Breast epithelium (tissue), 4 donors: Measurements from ENCODE around the gene RNF113B. TPM values are rescaled to one million over a fixed set of nuclear protein-coding genes. Genes with fewer than 3 reads are reported as not detected.
A peak's percentile ranks its signal among the peaks of the same experiment; 100 is the strongest.

Source experiments
- DNase-seq, 2 donors: peaks; one replicate each; pipeline ENCODE4 v3.0.0-alpha.2; 2019; ENCODE audit warnings: low spot score in 2 of 2
- H3K27ac ChIP-seq, 2 donors: fragments of 200-600 bp; sonication (generic) in 1 of 2; one replicate each; pipeline ENCODE4 v1.5.1; 2016 to 2019; ENCODE audit warnings: mild to moderate bottlenecking in 1 of 2
- H3K27me3 ChIP-seq, 2 donors: fragments of 200-600 bp; sonication (generic) in 1 of 2; one replicate each; pipeline versions ENCODE4 v1.5.1 to v1.6.0; 2017 to 2019; ENCODE audit warnings: control low read depth in 1 of 2, mild to moderate bottlenecking in 1 of 2
- H3K36me3 ChIP-seq: fragments of 200-600 bp; one replicate; pipeline ENCODE4 v1.5.1; 2019
- H3K4me1 ChIP-seq, 2 donors: fragments of 200-600 bp; sonication (generic); one replicate each; pipeline ENCODE4 v1.5.1; 2016 to 2019; ENCODE audit warnings: control low read depth in 1 of 2
- H3K4me3 ChIP-seq, 3 donors: fragments of 200-600 bp; sonication (generic); 1 replicate in 2 of 3; 2 replicates in 1 of 3; pipeline ENCODE4 v1.5.1; 2016 to 2019; ENCODE audit warnings: mild to moderate bottlenecking in 3 of 3, moderate library complexity in 2 of 3
- H3K9me3 ChIP-seq, 2 donors: fragments of 200-600 bp; sonication (generic) in 1 of 2; one replicate each; pipeline ENCODE4 v1.5.1; 2016 to 2019; ENCODE audit warnings: control low read depth in 1 of 2
- POLR2A ChIP-seq: fragments of 450-650 bp; IDR thresholded peaks from one replicate; pipeline ENCODE4 v1.6.1; 2016; ENCODE audit warnings: antibody characterized with exemption, mild to moderate bottlenecking, moderate library complexity
- POLR2AphosphoS5 ChIP-seq, 3 donors: sonication (generic); formaldehyde crosslinking; IDR thresholded peaks; one replicate each; pipeline ENCODE4 v1.6.1; 2017; ENCODE audit warnings: antibody characterized with exemption in 3 of 3
- intact Hi-C: fragments of 100-400 bp; cut with DNase I; formaldehyde crosslinking; loops from one replicate; pipeline ENCODE4 v1.15.1; 2023; ENCODE audit warnings: low total_unique reads
- total RNA-seq, 3 donors: library from RNA; depleted of rRNA; stranded (reverse); fragments of >200 nt; gene quantifications; one replicate each; pipeline ENCODE4 v1.1.0, GENCODE V29; 2016
- TF ChIP-seq, protein P1 (sequence below), 3 donors: fragments of 450-650 bp; IDR thresholded peaks; one replicate each; pipeline ENCODE4 v1.5.1; 2016 to 2017; ENCODE audit warnings: antibody characterized with exemption in 3 of 3, mild to moderate bottlenecking in 3 of 3, moderate library complexity in 3 of 3

RNF113B gene
- total RNA-seq, 3 donors from 2014 or later = not detected

DNA sequence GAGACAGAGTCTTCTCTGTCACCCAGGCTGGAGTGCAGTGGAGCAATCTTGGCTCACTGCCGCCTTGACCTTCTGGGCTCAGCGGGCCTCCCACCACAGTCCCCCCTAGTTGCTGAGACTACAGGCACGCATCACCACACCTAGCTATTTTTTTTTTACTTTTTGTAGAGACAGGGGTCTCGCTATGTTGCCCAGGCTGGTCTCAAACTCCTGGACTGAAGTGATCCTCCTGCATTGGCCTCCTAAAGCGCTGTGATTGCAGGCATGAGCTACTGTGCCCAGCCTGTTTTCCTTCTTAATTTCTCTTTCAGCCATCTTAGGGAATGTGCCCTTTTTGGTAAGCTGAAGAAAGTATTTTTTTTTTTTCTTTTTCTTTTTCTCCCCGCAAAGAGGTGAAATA, 42.6 kb upstream of the RNF113B start:
- no peaks in the 10 kb centered on the region for H3K27me3 ChIP-seq
- no peaks in the 10 kb centered on the region for H3K36me3 ChIP-seq
- intact Hi-C loops = no loop called here
- no peak for DNase-seq
- no peak overlapping the region for H3K27ac ChIP-seq
- TF ChIP-seq, protein P1, sequence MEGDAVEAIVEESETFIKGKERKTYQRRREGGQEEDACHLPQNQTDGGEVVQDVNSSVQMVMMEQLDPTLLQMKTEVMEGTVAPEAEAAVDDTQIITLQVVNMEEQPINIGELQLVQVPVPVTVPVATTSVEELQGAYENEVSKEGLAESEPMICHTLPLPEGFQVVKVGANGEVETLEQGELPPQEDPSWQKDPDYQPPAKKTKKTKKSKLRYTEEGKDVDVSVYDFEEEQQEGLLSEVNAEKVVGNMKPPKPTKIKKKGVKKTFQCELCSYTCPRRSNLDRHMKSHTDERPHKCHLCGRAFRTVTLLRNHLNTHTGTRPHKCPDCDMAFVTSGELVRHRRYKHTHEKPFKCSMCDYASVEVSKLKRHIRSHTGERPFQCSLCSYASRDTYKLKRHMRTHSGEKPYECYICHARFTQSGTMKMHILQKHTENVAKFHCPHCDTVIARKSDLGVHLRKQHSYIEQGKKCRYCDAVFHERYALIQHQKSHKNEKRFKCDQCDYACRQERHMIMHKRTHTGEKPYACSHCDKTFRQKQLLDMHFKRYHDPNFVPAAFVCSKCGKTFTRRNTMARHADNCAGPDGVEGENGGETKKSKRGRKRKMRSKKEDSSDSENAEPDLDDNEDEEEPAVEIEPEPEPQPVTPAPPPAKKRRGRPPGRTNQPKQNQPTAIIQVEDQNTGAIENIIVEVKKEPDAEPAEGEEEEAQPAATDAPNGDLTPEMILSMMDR (IDR thresholded peaks at IDR 0.05) = no peak
- TF ChIP-seq POLR2AphosphoS5 (IDR thresholded peaks at IDR 0.05) (no peak), POLR2A (no peak)
- peaks cover 0 to 11% of the 10 kb centered on the region in 2 donors for H3K4me1 ChIP-seq
- no peaks in the 10 kb centered on the region for H3K9me3 ChIP-seq
- H3K4me3 ChIP-seq = no peak overlapping the region

DNA sequence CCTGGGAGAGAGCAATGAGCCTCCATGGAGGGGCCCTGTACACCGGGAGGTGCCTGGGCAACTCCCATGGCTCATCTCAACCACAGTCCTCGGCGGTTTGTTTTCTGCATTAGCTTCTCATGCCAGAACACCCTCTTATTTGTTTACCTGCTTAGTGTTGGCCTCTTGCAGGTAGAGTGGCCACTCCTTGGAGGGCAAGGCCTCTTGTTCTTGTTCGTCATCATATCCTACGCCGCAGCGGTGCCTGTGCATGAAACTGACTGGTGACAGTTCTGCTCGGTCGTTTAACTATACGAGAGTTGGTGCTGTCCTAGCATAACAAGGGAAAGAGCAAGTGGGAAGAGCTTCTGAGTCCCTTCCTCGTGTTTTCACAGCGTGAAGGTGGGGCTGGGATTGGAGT, 40.5 kb upstream of the RNF113B start:
- Histone ChIP-seq H3K4me3 (no peak overlapping the region), H3K27ac (peak overlapping the region in 1 of 2 donors; percentile 7), H3K27me3 (no peaks in the 10 kb centered on the region), H3K36me3 (no peaks in the 10 kb centered on the region), H3K4me1 (peaks cover 6 to 15% of the 10 kb centered on the region in 2 donors), H3K9me3 (no peaks in the 10 kb centered on the region)
- intact Hi-C loops = no loop called here
- TF ChIP-seq, protein P1 (IDR thresholded peaks at IDR 0.05) = no peak
- TF ChIP-seq POLR2AphosphoS5 (IDR thresholded peaks at IDR 0.05) (no peak), POLR2A (no peak)
- DNase-seq = no peak

- Histone ChIP-seq H3K9me3 (no peaks in the 10 kb centered on the region), H3K4me3 (no peak overlapping the region), H3K4me1 (peaks cover 6 to 12% of the 10 kb centered on the region in 2 donors), H3K36me3 (no peaks in the 10 kb centered on the region), H3K27ac (peak overlapping the region in 1 of 2 donors; percentile 43), H3K27me3 (no peaks in the 10 kb centered on the region)
- TF ChIP-seq POLR2AphosphoS5 (IDR thresholded peaks at IDR 0.05) (no peak), POLR2A (no peak)
- TF ChIP-seq, protein P1 (IDR thresholded peaks at IDR 0.05) = no peak
- intact Hi-C loops = no loop called here
- DNase-seq = no peak
These were observed 39.7 kb upstream of the RNF113B start for GRCh38 chr13:98216711-98217285.

DNA sequence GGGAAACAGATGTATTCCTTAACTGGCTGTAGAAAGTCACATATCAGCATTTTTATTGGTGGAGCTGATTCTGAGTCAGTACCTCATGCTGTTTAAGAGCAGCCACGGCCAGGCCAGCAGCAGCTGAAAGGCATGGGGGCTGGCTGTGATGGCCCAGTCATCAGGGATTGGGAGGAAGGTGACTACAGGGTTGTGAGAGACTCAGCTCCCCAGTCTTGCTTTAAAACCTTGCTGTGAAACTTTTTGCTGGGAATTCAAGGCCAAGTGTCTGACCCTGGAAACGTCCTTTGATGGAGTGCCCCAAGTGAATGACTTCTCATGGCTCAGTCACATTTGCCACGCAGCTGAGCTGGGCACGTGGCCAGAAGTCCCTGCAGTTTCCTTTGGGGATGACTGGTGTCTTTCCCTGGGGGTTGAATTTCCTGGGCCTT, 39.1 kb upstream of the RNF113B start:
- intact Hi-C loops = no loop called here
- no peak for TF ChIP-seq POLR2A
- TF ChIP-seq, protein P1 (IDR thresholded peaks at IDR 0.05) = no peak
- TF ChIP-seq POLR2AphosphoS5 (IDR thresholded peaks at IDR 0.05) = no peak
- Histone ChIP-seq H3K4me1 (peaks cover 6 to 10% of the 10 kb centered on the region in 2 donors), H3K36me3 (no peaks in the 10 kb centered on the region), H3K4me3 (no peak overlapping the region), H3K9me3 (no peaks in the 10 kb centered on the region), H3K27ac (peak overlapping the region; percentile 20 to 43), H3K27me3 (no peaks in the 10 kb centered on the region)
- no peak for DNase-seq

GRCh38 chr13:98215508-98215907, 38.4 kb upstream of the RNF113B start:
- H3K4me1 ChIP-seq = peaks cover 6 to 10% of the 10 kb centered on the region in 2 donors
- H3K9me3 ChIP-seq = no peaks in the 10 kb centered on the region
- no peaks in the 10 kb centered on the region for H3K36me3 ChIP-seq
- H3K27ac ChIP-seq = peak overlapping the region in 1 of 2 donors; percentile 45
- TF ChIP-seq, protein P1 (IDR thresholded peaks at IDR 0.05) = no peak
- TF ChIP-seq POLR2AphosphoS5 (IDR thresholded peaks at IDR 0.05) (no peak), POLR2A (no peak)
- H3K4me3 ChIP-seq = no peak overlapping the region
- intact Hi-C loops = no loop called here
- H3K27me3 ChIP-seq = no peaks in the 10 kb centered on the region
- DNase-seq = no peak
